H1 (cell line): Measurements from ENCODE around the gene CTAGE1. TPM values are rescaled to one million over a fixed set of nuclear protein-coding genes. Genes with fewer than 3 reads are reported as not detected.

ENCODE experiments used
- CTCF ChIA-PET: fragments of 300-600 bp; sonication (Branson Sonifier 250); formaldehyde crosslinking; loops from one replicate; lab custom pipeline; 2021; ENCODE audit not compliant: partially characterized antibody; lab: Charles Lee
- POLR2A ChIA-PET: fragments of 300-600 bp; sonication (Branson Sonifier 250); formaldehyde crosslinking; loops from one replicate; lab custom pipeline; 2021; ENCODE audit warnings: inconsistent platforms; ENCODE audit not compliant: partially characterized antibody; lab: Charles Lee
- DNase-seq, 2 experiments: peaks; one replicate each; pipeline versions ENCODE4 v3.0.0 to v3.0.0-alpha.2; 2010 to 2022; ENCODE audit warnings: low spot score in 2 of 2, low read depth in 1 of 2, mixed read lengths in 1 of 2
- FAIRE-seq: peaks from 2 replicates; lab custom pipeline; 2011; peaks lifted over from hg19 to GRCh38; lab: Jason Lieb, UNC
- H2AFZ ChIP-seq: 2 replicates; pipeline ENCODE4 v1.8.1; 2012; ENCODE audit warnings: low read length, inconsistent platforms
- H2AK5ac ChIP-seq: 2 replicates; pipeline ENCODE4 v1.6.1; 2013; ENCODE audit warnings: low read depth, low read length
- H2BK120ac ChIP-seq: replicated peaks from 2 replicates; pipeline ENCODE3; 2013; ENCODE audit warnings: low read depth, low read length, inconsistent platforms
- H2BK12ac ChIP-seq: 2 replicates; pipeline ENCODE4 v1.6.1; 2013; ENCODE audit warnings: low read depth, low read length
- H2BK15ac ChIP-seq: 2 replicates; pipeline ENCODE4 v1.6.1; 2013; ENCODE audit warnings: low read length
- H2BK20ac ChIP-seq: 2 replicates; pipeline ENCODE4 v1.6.1; 2013; ENCODE audit warnings: low read length
- H2BK5ac ChIP-seq: 2 replicates; pipeline ENCODE4 v1.6.1; 2013; ENCODE audit warnings: low read depth, low read length
- H3K14ac ChIP-seq: 2 replicates; pipeline ENCODE4 v1.6.1; 2013; ENCODE audit warnings: inconsistent platforms; ENCODE audit not compliant: insufficient read length
- H3K18ac ChIP-seq: 2 replicates; pipeline ENCODE4 v1.6.1; 2013; ENCODE audit warnings: low read length; ENCODE audit errors: extremely low read depth
- H3K23ac ChIP-seq: 2 replicates; pipeline ENCODE4 v1.6.1; 2013; ENCODE audit warnings: inconsistent platforms; ENCODE audit not compliant: insufficient read length
- H3K23me2 ChIP-seq: 2 replicates; pipeline ENCODE4 v1.6.1; 2013; ENCODE audit warnings: low read depth, low read length
- H3K27ac ChIP-seq: 2 replicates; pipeline ENCODE4 v1.6.1; 2011; ENCODE audit warnings: low read depth, low read length, inconsistent platforms
- H3K27me3 ChIP-seq, 4 experiments: replicated peaks in 1 of 4; 1 replicate in 1 of 4; 2 replicates in 3 of 4; pipeline versions ENCODE4 v1.6.1 to v1.8.1; 2011 to 2013; ENCODE audit warnings: low read length in 3 of 4, mild to moderate bottlenecking in 3 of 4, inconsistent platforms in 2 of 4, mixed read lengths in 2 of 4, moderate library complexity in 1 of 4; ENCODE audit not compliant: control insufficient read depth in 3 of 4, insufficient read depth in 3 of 4; ENCODE audit errors: extremely low read depth in 1 of 4
- H3K36me3 ChIP-seq, 4 experiments: 2 replicates each; pipeline versions ENCODE4 v1.6.1 to v1.8.1; 2011 to 2013; ENCODE audit warnings: mild to moderate bottlenecking in 4 of 4, low read length in 3 of 4, moderate library complexity in 2 of 4, control low read depth in 1 of 4, inconsistent platforms in 1 of 4; ENCODE audit not compliant: insufficient read depth in 4 of 4, control insufficient read depth in 2 of 4
- H3K4ac ChIP-seq: replicated peaks from 2 replicates; pipeline ENCODE3; 2013; ENCODE audit warnings: low read length, low read depth, mixed read lengths, inconsistent platforms; ENCODE audit not compliant: insufficient read length
- H3K4me1 ChIP-seq, 4 experiments: replicated peaks in 1 of 4; 1 replicate in 1 of 4; 2 replicates in 3 of 4; pipeline versions ENCODE4 v1.6.1 to v1.8.1; 2011 to 2013; ENCODE audit warnings: low read length in 3 of 4, inconsistent platforms in 2 of 4, mixed read lengths in 1 of 4; ENCODE audit not compliant: insufficient read depth in 4 of 4, control insufficient read depth in 3 of 4
- H3K4me2 ChIP-seq, 2 experiments: 2 replicates each; pipeline versions ENCODE4 v1.6.1 to v1.8.1; 2011 to 2013; ENCODE audit warnings: low read depth in 2 of 2, low read length in 2 of 2, control low read depth in 1 of 2, inconsistent platforms in 1 of 2, mild to moderate bottlenecking in 1 of 2; ENCODE audit not compliant: insufficient read depth in 1 of 2
- H3K4me3 ChIP-seq, 4 experiments: fragments of 200-600, 300-600 bp in 1 of 4; sonication (generic), shearing (Covaris generic), sonication (Bioruptor Twin) in 1 of 4; 2 replicates each; pipeline versions ENCODE4 v1.5.1 to v1.8.1; 2011 to 2016; ENCODE audit warnings: low read length in 4 of 4, low read depth in 3 of 4, control low read depth in 2 of 4, inconsistent platforms in 2 of 4, mild to moderate bottlenecking in 2 of 4, mixed read lengths in 1 of 4, moderate library complexity in 1 of 4; ENCODE audit not compliant: insufficient read depth in 2 of 4; ENCODE audit errors: extremely low read depth in 1 of 4
- H3K56ac ChIP-seq: replicated peaks from 2 replicates; pipeline ENCODE3; 2013; ENCODE audit warnings: low read depth, mild to moderate bottlenecking, mixed read lengths, low read length, inconsistent platforms; ENCODE audit not compliant: insufficient read length
- H3K79me1 ChIP-seq: 2 replicates; pipeline ENCODE4 v1.6.1; 2013; ENCODE audit warnings: low read depth, low read length, control low read depth
- H3K79me2 ChIP-seq, 2 experiments: 2 replicates each; pipeline versions ENCODE4 v1.6.1 to v1.8.1; 2012 to 2013; ENCODE audit warnings: low read length in 2 of 2, mild to moderate bottlenecking in 2 of 2, inconsistent platforms in 1 of 2; ENCODE audit not compliant: insufficient read depth in 2 of 2, control insufficient read depth in 1 of 2
- H3K9ac ChIP-seq, 4 experiments: replicated peaks in 1 of 4; 1 replicate in 1 of 4; 2 replicates in 3 of 4; pipeline versions ENCODE4 v1.6.1 to v1.8.1; 2011 to 2013; ENCODE audit warnings: low read depth in 3 of 4, low read length in 3 of 4, control low read depth in 2 of 4, mild to moderate bottlenecking in 2 of 4, moderate library complexity in 2 of 4, inconsistent platforms in 1 of 4; ENCODE audit errors: extremely low read depth in 1 of 4
- H3K9me3 ChIP-seq, 2 experiments: 2 replicates each; pipeline versions ENCODE4 v1.6.1 to v1.8.1; 2012 to 2013; ENCODE audit warnings: mild to moderate bottlenecking in 2 of 2, moderate library complexity in 2 of 2, control low read depth in 1 of 2, inconsistent platforms in 1 of 2, low read depth in 1 of 2, low read length in 1 of 2, mixed read lengths in 1 of 2; ENCODE audit not compliant: insufficient read depth in 2 of 2
- H4K20me1 ChIP-seq, 2 experiments: replicated peaks in 1 of 2; 2 replicates each; pipeline versions ENCODE3 to v1.8.1; 2011 to 2013; ENCODE audit warnings: inconsistent platforms in 2 of 2, low read length in 2 of 2, mild to moderate bottlenecking in 1 of 2; ENCODE audit not compliant: insufficient read depth in 2 of 2, control insufficient read depth in 1 of 2
- H4K5ac ChIP-seq: 2 replicates; pipeline ENCODE4 v1.6.1; 2013; ENCODE audit warnings: low read length, low read depth, mixed read lengths, inconsistent platforms; ENCODE audit not compliant: insufficient read length
- H4K8ac ChIP-seq: 2 replicates; pipeline ENCODE4 v1.8.0; 2013; ENCODE audit warnings: mild to moderate bottlenecking, moderate library complexity, low read length, inconsistent platforms; ENCODE audit not compliant: insufficient read depth; ENCODE audit errors: extremely low read depth
- H4K91ac ChIP-seq: replicated peaks from 2 replicates; pipeline ENCODE3; 2013; ENCODE audit warnings: low read length, mixed read lengths, inconsistent platforms; ENCODE audit not compliant: insufficient read length
- BCL11A ChIP-seq, 2 experiments: IDR thresholded peaks; one replicate each; pipeline ENCODE4 v1.6.1; 2011; ENCODE audit warnings: low read depth in 2 of 2, low read length in 2 of 2, mild to moderate bottlenecking in 2 of 2
- CTBP2 ChIP-seq: IDR thresholded peaks from 2 replicates; pipeline ENCODE4 v1.7.0; 2011; ENCODE audit warnings: borderline replicate concordance, mild to moderate bottlenecking, moderate library complexity, mixed read lengths, low read length; ENCODE audit not compliant: insufficient read depth, insufficient read length
- CTCF ChIP-seq, 3 experiments: IDR thresholded peaks; 1 replicate in 2 of 3; 2 replicates in 1 of 3; pipeline versions ENCODE4 v1.5.1 to v1.6.1; 2011; ENCODE audit warnings: low read length in 3 of 3, mild to moderate bottlenecking in 3 of 3, inconsistent platforms in 2 of 3, low read depth in 1 of 3, moderate library complexity in 1 of 3; ENCODE audit not compliant: insufficient read depth in 1 of 3; ENCODE audit errors: control extremely low read depth in 1 of 3
- EGR1 ChIP-seq: IDR thresholded peaks from 2 replicates; pipeline ENCODE4 v1.6.1; 2011; ENCODE audit warnings: low read depth, low read length, borderline replicate concordance
- EZH2 ChIP-seq: fragments of 200-600 bp; sonication (generic); IDR thresholded peaks from 2 replicates; pipeline ENCODE4 v1.7.1; 2012; ENCODE audit warnings: low read depth, mild to moderate bottlenecking, moderate library complexity, low read length, inconsistent platforms; ENCODE audit not compliant: severe bottlenecking
- GABPA ChIP-seq: IDR thresholded peaks from 2 replicates; pipeline ENCODE4 v1.6.1; 2011; ENCODE audit warnings: mild to moderate bottlenecking, low read length, moderate library complexity, borderline replicate concordance; ENCODE audit not compliant: insufficient read depth
- GTF2F1 ChIP-seq: IDR thresholded peaks from 2 replicates; pipeline ENCODE4 v1.6.1; 2012; ENCODE audit warnings: low read depth, low read length, improper control_type of control experiment, borderline replicate concordance
- JUND ChIP-seq: IDR thresholded peaks from 2 replicates; pipeline ENCODE4 v1.6.1; 2011; ENCODE audit warnings: mild to moderate bottlenecking, improper control_type of control experiment, low read length
- RFX5 ChIP-seq: IDR thresholded peaks from 2 replicates; pipeline ENCODE4 v1.6.1; 2011; ENCODE audit warnings: low read depth, low read length, improper control_type of control experiment, borderline replicate concordance
- SIRT6 ChIP-seq: IDR thresholded peaks from one replicate; pipeline ENCODE4 v1.7.1; 2012; ENCODE audit warnings: low read length, inconsistent platforms
- SP4 ChIP-seq: IDR thresholded peaks from 2 replicates; pipeline ENCODE4 v1.6.1; 2012; ENCODE audit warnings: low read length, inconsistent platforms
- TAF1 ChIP-seq: IDR thresholded peaks from 2 replicates; pipeline ENCODE4 v1.6.1; 2011; ENCODE audit warnings: mild to moderate bottlenecking, low read depth, low read length
- WGBS, 2 experiments: shearing (Covaris generic) in 1 of 2; methylation state at CpG; one replicate each; pipeline versions ENCODE4 v1.1.6 to v1.1.7; 2013 to 2015; ENCODE audit warnings: low lambda C conversion rate in 2 of 2, mixed read lengths in 2 of 2, inconsistent platforms in 1 of 2, low coverage in 1 of 2, missing lambda C conversion rate in 1 of 2; ENCODE audit not compliant: insufficient replicate concordance in 2 of 2, insufficient coverage in 1 of 2, insufficient read length in 1 of 2; ENCODE audit errors: extremely low coverage in 1 of 2, missing lambda C conversion rate in 1 of 2; 5-methylcytosine and 5-hydroxymethylcytosine counted together
- polyA plus RNA-seq, 7 experiments: library from polyadenylated mRNA; depleted of rRNA in 3 of 7; stranded (reverse) in 5 of 7; unstranded in 2 of 7; fragments of >200 nt in 5 of 7; fragments of 200-250 nt in 2 of 7; gene quantifications; 1 replicate in 5 of 7; 2 replicates in 1 of 7; 4 replicates in 1 of 7; pipeline versions ENCODE4 v1.2.1 to v1.2.3, GENCODE V29; 2011 to 2013; ENCODE audit warnings: missing spikeins in 2 of 7, mixed read lengths in 2 of 7
- total RNA-seq: library from RNA; stranded (reverse); fragmentation: NEBNext Ultra II Directional; extraction: Animal tissue kit (Norgen Biotek cat#: 25700); gene quantifications from 2 replicates; pipeline ENCODE4 v1.2.1, GENCODE V29; 2021

Gene CTAGE1
- total and polyA plus RNA-seq, 2 of the 8 experiments (the other 6 are each of a cell fraction or from before 2014, with no cell fraction given) = not detected

GRCh38 chr18:22447792-22448191 lies 30.1 kb upstream of the CTAGE1 start:
- Histone ChIP-seq H2AK5ac (no peak overlapping the region), H3K18ac (no peak overlapping the region), H3K27me3 (peaks cover 0 to 1% (median 0%) of the 10 kb centered on the region in 4 experiments; a peak in 1 of 7 replicates), H2BK20ac (no peak overlapping the region), H3K79me2 (no peaks in the 10 kb centered on the region), H2BK120ac (no peak overlapping the region), H3K36me3 (no peaks in the 10 kb centered on the region), H3K27ac (no peak overlapping the region), H4K5ac (no peak overlapping the region), H4K91ac (no peak overlapping the region), H3K4me1 (peaks cover 0 to 9% (median 1%) of the 10 kb centered on the region in 4 experiments; a peak in 3 of 7 replicates), H2BK5ac (no peak overlapping the region), H3K9me3 (no peaks in the 10 kb centered on the region), H3K56ac (no peak overlapping the region), H3K14ac (no peak overlapping the region), H2BK12ac (no peak overlapping the region), H3K23me2 (no peaks in the 10 kb centered on the region), H4K20me1 (no peaks in the 10 kb centered on the region), H2BK15ac (no peak overlapping the region), H3K9ac (no peak overlapping the region), H3K4me2 (no peak overlapping the region), H2AFZ (no peak overlapping the region), H4K8ac (no peak overlapping the region), H3K79me1 (no peaks in the 10 kb centered on the region), H3K23ac (no peak overlapping the region), H3K4me3 (no peak overlapping the region), H3K4ac (no peak overlapping the region)
- DNase-seq = no peak
- no peak for FAIRE-seq
- ChIA-PET CTCF (interaction anchor here (1.4 kb wide), 1 partner anchor 41 kb away, joined by 3 read pairs; no protein-coding TSS in a partner anchor), POLR2A (no interaction called here)
- 94% methylated on average over 4 of the region's 4 CpGs; no CpG with 5 or more reads in 1 of the 2 experiments for WGBS, 2 experiments
- no peak for TF ChIP-seq GTF2F1
- TF ChIP-seq GABPA = no peak
- TF ChIP-seq CTCF (IDR thresholded peaks at IDR 0.05; ENCODE audit: control extremely low read depth in 1 of 3, insufficient read depth in 1 of 3, low read depth in 1 of 3, low read length in 3 of 3) = no peak
- TF ChIP-seq SP4 = no peak
- no peak for TF ChIP-seq RFX5
- no peak for TF ChIP-seq TAF1
- no peak for TF ChIP-seq BCL11A (IDR thresholded peaks at IDR 0.05; ENCODE audit: low read depth in 2 of 2, low read length in 2 of 2)
- no peak for TF ChIP-seq EGR1
- TF ChIP-seq CTBP2 = no peak
- TF ChIP-seq JUND = no peak
- no peak for TF ChIP-seq SIRT6
- no peak for TF ChIP-seq EZH2
